ENCODE results near the gene DIAPH2.

DNA sequence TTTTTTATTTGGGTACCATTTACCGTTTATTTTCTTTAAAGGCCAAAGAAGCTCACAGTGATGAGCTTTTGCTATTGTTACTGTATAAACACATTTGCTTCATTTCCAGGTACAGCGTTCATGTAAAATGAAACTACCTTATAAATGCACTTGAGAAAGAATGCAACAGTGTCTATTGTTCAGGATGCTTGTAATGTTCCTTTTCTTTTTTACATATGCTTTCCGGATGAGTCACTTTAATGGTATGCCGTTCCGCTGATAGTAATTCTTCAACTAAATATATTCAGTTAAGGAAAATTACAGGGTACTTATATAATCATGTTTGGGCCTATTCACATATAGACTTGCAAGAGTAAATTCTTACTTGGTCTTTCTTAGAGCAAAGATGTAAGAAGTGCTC lies 554.0 kb downstream of the DIAPH2 start:
- TF ChIP-seq IRF2 (CRISPR knock-in tag; IDR thresholded peaks at IDR 0.05; ENCODE audit: borderline replicate concordance, low read depth) (no peak), CTCF (IDR thresholded peaks at IDR 0.05) (no peak), TEAD1 (CRISPR knock-in tag; IDR thresholded peaks at IDR 0.05) (no peak), NR2C2 (CRISPR knock-in tag; IDR thresholded peaks at IDR 0.05) (no peak), NFE2L1 (CRISPR knock-in tag; IDR thresholded peaks at IDR 0.05) (no peak), ZNF263 (CRISPR knock-in tag; IDR thresholded peaks at IDR 0.05; ENCODE audit: low read depth) (no peak)
- TF ChIP-seq, protein P1, sequence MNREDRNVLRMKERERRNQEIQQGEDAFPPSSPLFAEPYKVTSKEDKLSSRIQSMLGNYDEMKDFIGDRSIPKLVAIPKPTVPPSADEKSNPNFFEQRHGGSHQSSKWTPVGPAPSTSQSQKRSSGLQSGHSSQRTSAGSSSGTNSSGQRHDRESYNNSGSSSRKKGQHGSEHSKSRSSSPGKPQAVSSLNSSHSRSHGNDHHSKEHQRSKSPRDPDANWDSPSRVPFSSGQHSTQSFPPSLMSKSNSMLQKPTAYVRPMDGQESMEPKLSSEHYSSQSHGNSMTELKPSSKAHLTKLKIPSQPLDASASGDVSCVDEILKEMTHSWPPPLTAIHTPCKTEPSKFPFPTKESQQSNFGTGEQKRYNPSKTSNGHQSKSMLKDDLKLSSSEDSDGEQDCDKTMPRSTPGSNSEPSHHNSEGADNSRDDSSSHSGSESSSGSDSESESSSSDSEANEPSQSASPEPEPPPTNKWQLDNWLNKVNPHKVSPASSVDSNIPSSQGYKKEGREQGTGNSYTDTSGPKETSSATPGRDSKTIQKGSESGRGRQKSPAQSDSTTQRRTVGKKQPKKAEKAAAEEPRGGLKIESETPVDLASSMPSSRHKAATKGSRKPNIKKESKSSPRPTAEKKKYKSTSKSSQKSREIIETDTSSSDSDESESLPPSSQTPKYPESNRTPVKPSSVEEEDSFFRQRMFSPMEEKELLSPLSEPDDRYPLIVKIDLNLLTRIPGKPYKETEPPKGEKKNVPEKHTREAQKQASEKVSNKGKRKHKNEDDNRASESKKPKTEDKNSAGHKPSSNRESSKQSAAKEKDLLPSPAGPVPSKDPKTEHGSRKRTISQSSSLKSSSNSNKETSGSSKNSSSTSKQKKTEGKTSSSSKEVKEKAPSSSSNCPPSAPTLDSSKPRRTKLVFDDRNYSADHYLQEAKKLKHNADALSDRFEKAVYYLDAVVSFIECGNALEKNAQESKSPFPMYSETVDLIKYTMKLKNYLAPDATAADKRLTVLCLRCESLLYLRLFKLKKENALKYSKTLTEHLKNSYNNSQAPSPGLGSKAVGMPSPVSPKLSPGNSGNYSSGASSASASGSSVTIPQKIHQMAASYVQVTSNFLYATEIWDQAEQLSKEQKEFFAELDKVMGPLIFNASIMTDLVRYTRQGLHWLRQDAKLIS (CRISPR knock-in tag; IDR thresholded peaks at IDR 0.05; ENCODE audit: borderline replicate concordance) = no peak
